CD4-positive, alpha-beta T cell treated with Interleukin-17A for 4 hours (primary cell): ENCODE data around the gene CSTF3.
"Not testable (repeated sequence)": the region's sequence is repeated elsewhere in the genome, so short reads cannot be mapped to it uniquely, and the experiment has no call there.

Source experiments
- DNase-seq: peaks from one replicate; pipeline ENCODE4 v3.0.0-alpha.2; 2020; ENCODE audit warnings: mixed read lengths

CSTF3 gene

DNA sequence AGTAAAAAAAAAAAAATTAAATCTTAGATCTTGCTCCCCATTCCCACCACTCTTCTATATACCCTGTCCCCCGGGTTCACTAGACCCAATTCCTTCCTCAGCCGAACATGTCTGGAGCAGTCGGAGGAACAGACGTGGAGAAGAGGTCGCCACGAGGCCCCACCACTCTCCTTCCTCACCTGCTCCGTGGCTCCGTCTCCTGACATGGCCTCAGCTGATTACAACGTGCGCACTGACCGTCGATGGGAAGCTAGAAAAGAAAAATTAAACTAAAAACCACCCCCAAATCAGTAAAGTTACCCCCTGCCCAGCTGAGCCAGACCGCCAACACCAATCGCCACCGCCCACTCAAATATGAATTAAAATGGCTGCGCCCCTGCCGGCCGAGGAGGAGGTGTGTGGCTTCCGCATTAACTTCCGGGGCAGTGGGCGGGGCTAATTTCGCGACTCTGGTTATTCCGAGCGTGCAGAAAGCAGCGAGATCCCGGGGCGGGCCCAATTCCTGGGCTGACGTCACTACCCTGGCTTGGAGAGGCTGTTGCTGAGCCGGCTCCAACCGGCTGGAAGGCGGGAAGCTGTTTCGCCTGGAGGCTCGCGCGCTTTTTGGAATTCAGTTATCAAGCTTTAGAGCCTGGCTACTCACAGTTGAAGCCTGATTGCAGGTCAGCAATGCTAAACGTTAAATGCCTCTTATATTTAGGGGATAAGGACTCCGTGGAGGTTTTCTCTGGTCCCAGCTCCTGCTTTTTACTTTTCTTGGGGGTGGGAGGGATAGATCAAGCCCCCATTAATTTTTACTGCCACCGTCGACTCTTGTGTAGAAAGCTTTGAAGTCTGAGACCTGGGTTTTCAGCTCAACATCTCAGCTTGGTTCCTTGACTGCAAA, at the start of gene CSTF3:
TSS of gene CSTF3 (minus strand) at position 361 of the 886 bp plus-strand sequence. CDS start at position 206, 155 bp downstream.
- peak; percentile 98 for DNase-seq

DNA sequence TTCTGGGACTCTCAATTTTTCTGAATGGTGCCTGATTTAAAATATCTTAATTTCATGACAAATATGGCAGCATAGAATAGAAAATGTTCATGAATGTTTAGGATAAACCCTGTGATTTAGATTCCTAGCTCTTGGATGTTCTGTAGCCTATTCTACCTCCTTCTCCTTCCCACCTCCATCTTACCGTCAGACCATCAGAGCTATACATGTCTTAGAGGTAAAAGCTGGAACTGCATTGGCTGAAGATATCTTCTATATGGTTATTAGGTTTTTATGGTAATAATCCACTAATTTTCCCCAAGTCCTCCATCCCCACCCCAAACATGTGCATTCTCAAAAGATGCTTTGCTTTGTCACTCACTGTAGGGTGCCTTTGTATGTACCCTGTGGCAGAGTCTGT, 46.9 kb upstream of the CSTF3 start:
- no peak for DNase-seq

DNA sequence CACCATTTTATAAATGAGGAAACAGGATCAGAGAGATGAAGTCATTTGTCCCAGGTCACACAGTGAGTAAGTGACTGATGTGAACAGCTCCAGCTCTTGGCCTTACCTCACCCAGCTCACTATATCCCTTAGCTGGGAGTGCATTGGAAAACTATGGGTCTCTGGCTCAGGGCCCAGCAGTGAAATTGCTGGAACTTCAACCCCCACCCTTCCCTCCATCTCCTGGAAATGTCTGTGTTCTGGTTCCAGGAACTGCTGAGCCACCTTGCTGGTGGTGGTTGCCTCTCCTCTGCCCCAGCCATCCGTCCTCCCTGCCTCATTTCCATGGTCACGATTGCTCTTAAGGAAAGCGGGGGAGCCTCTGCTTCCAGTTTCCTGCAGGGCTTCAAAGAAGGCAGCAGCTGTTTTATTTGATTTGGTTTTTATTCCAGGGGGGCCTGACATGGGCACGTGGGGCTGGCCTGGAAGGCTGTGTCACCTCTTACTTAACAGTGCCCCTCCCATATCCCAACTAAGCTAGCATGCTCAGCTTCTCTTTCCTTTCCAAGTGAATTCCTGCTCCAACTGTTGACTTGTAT, 46.2 kb upstream of the CSTF3 start:
- no peak for DNase-seq

DNA sequence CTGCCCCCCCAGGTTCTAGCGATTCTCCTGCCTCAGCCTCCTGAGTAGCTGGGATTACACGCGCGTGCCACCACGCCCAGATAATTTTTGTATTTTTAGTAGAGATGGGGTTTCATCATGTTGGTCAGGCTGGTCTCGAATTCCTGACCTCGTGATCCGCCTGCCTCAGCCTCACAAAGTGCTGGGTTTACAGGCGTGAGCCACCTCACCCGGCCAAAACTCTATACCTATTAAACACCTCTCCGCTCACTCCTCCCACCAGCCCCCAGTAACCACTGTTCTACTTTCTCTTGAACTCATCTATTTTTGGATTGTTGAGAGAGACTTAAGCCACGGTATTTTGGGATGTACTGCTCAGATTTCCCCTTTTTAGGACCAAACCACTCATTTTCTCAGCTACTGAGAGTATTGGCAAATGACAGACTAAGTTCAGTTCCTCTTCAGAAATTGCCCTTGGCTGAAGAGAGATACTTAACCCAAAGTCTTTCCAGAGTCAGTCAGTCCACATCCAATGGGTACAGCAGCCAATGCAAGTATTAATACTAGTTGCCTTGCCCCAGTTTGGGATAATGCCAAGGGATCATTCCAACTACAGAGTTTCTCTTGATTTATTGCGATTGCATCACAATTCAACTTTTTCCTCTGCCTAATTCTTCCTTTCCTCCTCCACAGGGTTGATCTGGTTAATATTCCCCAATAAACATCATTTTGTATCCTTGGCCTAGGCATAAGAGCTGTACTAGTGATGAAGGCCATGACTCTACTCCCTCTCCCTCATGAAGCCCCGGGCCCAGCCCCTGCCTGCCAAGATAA, 36.8 kb upstream of the CSTF3 start:
- no peak for DNase-seq

DNA sequence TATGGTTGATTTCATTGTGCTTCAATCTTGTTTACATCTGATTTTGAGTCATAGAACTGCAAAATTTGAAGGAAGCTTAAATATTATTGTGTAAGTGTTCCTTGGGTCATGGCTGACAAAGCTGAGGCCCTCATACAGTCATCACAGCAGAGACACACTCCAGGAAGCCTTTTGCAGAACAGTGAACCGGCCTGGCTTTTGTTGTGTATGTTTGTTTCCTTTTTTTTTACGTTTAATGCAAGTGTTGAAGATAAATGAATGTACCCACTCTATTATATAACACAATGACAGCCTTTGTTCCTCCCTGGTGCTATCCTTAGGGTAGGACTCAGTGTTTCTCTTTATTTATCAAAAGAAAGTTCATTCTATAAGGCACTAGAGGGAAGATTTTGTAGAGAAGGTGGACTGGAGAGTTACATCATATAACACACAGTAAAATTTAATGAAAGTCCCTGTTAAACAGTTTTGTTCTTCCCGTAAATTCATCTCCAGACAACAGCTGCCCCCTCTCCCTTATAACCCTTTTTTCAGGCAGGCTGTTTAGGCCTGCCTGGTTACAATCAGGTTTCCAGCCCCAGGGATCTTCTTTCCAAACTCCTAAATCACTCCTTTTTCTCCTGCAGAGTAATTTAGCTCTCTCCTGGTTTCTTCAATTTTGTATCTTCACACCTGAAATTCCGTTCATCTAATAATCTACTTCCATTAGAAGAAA, 34.3 kb upstream of the CSTF3 start:
- DNase-seq = no peak

DNA sequence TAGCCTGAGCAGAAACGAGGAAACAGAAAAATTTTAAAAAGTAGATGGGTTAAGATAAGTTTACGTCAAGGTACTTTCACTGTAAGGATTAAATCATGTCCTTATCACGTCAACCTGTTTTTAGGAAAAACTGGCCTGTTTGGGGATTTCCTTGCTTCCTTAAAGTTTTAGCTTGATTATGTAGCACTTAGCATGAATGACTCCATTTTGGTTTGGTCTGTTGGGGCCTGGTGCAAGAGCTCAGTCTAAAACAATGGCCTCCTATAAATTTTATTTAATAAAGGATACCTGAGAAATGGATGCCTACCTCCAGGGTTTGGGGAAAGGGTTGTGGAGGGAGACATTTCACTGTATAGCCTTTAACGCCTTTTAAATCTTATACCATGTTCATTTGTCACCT, 33.2 kb upstream of the CSTF3 start:
- DNase-seq = no peak

DNA sequence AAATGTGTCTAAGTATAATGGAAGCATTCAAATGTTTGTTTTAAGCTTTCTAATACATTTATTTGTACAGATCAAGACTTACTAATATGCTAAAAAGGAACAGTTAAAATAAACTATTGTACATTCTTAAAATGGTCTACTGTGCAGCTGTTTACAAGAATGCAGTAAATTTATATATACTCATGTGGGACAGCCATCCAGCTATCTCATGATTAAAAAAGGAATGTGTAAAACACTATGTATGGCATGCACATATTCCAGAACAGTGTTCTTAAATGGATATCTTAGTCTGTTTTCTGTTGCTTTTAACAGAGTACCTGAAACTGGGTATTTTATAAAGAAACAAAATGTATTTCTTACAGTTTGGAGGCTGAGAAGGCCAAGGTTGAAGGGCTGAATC, 30.2 kb upstream of the CSTF3 start:
- DNase-seq = no peak

DNA sequence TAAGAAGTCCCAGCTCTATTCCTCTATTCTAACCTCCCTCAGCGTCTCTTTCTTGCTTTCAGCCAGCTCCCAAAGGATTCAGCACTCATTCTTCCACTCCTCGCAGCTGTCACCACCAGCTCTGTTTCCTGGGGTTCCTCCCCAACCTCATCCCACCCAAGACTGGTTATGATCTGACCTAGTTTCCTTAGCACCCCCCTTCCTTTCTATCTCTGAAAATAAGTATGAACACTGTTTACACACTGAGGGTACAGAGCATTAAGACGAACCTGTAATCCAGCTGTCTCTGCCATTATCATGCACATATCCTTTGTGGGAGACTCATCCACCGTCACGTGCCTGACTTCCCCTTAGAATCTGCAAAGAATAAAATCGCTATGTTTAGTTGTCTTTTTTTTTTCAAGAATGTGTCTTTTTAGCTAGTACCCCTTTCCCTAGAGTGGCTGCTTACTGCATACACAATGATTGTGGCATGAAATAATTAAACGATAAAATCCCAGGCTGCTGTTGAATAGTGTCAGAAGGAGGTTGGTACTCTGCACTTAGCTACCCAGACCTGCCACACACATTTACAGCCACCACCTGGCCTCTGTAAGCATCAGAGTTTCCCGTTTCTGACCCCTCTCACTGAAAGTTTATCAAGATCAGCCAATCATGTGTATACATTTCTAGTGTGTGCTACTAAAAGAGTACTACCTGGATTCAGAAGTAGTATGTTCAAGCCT, 26.9 kb upstream of the CSTF3 start:
- DNase-seq = no peak

DNA sequence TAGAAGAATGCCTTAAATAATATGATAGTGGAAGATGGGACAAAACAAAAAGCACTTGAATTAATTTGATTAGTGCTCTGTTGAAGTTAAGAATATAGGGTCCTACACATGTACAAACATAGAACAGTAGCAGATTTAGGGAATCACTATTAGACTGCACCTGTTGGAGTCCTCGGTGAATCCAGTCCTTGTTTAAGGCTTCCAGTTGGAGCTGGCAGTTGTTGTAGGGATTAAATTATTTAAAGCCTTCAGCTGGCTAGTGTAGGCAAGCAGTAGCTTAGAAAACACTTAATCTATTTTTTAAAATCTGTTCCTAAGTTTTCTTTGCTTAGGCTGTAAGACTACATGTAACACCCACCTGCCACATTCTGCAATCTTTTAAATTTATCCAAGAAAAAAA, 24.5 kb upstream of the CSTF3 start:
- DNase-seq = no peak

DNA sequence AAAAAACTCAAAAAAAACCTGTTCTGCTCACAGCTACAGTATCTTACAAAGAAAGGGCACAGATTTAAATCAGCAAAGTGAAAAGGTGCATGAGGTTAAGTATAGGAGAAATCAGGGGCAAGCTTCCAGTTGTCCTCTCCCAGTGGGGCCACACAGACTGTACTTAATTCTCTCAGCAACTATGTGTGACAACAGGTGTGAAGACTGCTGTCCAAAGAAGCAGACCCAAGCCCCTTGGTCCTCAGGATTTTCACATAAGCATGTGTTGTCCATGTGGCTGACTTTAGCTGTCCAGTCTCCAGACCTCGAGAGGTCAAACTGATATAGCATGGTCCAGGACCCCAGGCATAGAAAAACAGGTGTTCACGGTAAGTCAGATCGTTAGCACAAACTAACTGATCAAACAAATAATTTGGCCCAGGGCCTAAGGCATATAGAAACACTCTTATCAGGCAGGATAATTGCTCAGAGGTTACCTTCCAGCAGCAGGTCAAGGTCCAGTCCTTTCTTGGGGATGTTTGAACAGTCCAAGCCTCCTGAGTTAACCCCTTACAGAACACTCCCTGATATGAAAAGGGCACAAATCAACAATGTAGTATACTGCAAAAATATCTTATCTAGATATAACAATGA, 21.1 kb upstream of the CSTF3 start:
- DNase-seq = no peak

DNA sequence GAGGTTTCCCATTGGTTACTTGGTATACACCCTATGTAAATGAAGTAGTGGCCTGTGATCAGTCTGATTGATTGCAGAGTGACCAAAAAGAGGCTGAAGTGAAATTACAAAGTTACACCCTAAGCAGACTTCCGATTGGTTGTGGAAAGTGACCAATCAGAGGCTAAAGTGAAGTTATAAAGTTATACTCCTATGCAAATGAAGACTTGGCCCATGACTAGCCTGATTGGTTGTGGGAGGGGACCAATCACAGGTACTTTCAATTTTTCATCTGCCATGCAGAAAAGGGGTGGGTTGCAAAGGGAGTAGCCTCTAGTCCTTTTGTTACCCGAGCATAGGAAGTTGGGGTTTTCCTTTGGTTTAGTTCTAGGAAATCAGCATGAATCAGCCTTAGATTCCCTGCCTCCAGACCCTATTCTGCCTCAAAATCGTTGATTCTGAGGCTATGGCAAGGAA, 18.1 kb upstream of the CSTF3 start:
- DNase-seq = no peak

DNA sequence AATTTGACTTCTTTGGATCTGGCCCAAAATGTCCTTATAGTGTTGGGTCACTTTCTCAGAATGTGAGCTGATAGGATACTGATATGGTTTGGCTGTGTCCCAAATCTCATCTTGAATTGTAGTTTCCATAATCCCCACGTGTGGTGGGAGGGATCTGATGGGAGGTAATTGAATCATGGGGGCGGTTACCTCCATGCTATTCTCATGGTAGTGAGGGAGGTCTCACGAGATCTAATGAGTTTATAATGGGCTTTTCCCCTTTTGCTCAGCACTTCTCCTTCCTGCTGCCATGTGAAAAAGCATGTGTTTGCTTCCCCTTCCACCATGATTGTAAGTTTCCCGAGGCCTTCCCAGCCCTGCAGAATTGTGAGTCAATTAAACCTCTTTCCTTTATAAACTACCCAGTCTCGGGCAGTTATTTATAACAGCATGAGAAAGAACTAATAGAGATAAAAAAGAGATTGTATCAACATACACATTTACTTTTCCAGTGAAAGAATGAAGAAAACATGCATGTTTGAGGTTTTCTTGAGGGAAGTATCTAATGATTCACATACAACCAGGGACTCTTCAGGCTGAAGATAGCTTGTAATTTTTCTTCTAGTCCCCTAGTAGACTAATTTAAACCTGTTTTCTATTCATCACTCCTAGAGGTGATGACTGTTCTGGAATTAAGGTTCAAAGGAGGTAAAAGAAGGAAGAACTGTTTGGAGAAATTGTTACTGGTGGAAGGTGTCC, 17.3 kb upstream of the CSTF3 start:
- DNase-seq = no peak

DNA sequence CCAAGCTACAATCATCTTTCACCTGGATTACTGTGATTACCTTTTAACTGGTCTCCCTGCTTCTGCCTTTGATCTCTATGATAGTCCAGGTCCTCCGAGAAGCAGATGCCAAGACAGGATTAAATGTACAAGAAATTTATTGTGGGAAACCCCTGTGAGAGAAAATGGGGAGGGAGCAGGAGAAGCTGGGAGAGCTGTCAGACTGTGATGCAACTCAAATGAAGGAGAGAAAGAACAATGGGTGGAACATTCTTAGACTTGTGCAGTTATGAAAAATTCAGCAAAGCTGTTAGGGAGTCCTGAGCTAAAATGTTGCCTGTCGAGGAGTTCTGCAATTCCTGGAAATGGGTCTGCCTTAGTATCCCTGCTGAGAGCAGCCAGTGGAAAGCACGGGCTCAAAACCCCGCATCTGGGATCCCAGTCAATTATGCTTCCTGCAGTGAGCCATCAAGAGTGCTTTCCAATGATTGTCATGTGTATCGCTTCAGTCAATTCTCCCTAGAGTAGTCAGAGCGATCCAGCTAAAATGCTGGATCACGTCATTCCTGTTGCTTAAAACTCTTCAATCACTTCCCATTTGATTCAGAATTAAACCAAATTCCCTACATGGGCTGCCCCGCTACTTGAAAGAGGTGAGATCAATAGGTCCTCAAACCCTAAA, 16.5 kb upstream of the CSTF3 start:
- no peak for DNase-seq

DNA sequence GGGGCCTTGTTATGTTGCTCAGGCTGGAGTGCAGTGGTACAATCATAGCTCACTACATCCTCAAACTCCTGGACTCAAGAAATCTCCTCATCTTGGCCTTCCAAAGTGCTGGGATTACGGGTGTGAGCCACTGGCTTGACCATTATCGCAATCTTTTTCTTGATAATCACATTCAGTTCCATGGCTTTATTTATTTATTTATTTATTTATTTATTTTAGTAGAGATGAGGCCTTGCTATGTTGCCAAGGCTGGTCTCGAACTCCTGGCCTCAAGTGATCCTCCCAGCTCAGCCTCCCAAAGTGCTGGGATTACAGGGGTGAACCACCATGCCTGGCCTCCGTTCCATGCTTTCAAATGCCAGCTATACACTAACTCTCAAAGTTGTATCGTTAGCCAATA, 15.5 kb upstream of the CSTF3 start:
- not testable (repeated sequence) for DNase-seq

DNA sequence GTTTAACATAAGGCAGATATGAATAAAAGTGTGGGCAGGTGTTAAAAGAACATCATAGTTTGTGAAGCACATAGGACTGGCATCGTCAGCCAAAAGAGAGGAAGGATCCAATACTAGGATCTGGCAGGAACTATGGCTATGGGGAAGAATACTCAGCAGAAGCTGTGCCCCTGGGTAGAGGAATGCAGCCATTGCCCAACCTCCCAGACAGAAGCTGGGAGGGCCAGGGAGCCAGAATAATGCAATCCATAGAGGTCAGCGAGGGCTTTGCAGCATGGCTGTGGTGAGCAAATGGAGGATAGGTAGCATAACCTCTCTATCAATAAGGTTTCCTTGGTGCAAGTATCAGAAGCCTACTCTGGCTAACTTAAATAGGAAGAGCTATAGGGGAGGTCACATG, 11.7 kb upstream of the CSTF3 start:
- no peak for DNase-seq

DNA sequence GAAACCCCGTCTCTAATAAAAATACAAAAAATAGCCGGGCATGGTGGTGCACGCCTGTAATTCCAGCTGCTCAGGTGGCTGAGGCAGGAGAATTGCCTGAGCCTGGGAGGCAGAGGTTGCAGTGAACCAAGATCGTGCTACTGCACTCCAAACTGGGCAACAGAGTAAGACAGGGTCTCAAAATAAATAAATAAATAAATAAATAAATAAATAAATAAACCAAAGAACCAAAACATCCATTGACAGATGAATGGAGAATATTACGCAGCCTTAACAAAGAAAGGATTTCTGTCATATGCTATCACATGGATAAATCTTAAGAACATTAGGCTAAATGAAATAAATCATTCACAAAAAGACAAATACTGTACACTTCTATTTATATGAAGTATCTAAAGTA, 11.1 kb upstream of the CSTF3 start:
- no peak for DNase-seq

DNA sequence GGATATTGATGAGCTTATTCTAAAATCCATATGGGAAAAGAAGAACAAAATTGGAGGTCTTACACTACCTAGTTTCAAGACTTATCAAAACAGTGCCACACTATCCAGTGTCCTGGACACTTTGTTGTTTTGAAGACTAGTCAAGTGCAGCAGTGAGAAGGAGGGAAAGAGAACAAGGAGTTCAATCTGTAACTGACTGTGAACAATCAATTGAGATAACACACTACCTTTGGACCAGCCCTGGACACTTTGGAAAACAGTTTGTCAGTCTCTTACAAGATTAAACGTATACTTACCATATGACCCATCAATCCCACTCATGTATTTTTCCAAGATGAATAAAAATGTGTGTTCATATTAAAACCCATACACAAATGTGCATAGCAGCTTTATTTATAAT, 10.0 kb upstream of the CSTF3 start:
- no peak for DNase-seq

DNA sequence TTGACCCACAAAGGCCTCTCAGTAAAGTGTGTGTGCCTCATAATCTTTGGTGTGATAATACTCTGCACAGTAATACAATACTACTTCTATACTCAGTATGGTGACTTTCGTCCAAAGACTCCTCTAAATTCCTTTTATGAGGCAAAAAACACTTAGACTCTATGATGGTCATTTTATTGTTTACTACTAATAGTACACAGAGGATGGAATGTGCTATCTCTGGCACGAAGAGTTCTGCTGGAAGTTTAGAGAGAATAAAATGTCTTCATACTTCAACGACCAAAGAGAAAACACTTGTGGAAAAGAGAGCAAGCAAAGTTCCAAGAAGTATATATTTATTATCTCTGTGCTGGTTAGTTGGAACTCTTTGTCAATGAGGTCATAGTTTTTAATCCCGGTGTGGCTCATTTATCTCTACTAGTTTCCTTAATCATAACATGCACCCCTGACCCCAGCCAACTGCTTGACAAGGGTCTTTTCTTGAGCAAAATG, 7.5 kb upstream of the CSTF3 start:
- DNase-seq = no peak

DNA sequence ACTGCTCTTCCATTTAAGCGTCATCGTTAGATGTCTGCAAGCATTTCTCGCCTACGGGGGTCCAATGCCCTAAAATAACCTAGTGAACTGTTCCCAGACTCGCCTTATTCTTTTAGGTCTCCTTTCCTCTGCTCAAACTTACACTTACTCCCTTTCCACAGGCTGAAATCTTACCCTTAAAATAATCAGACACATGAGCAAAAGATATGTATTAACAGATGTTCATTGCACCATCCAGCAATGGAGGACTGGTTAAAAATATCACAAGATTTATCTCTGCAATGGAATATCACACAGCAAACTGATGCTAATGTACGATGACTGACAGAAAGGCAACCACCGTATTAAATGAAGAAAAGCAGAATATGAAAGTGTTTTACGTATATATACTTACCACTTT, 1.6 kb upstream of the CSTF3 start:
- DNase-seq = no peak

DNA sequence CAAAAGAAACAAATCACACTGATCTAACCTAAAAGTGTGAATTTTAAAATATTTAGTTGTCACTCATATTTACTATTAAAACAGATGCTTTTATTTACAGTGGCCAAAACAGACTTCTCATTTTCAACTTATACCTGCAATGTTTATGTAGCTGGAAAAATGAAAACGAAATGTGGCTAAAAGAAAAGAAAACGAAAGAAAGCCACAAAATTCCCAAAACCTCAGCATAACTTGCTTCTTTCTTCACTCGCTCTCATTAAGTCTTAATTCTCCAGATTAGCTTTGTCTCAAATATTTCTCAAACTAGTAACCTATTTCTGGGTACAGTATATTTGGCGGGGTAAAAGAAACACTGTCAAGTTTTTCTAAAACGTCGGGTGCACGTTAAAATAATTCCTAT, 693 bp downstream of the CSTF3 start:
- DNase-seq = no peak
